ENCODE results near the gene TNS3.
"Not testable (repeated sequence)": the region's sequence is repeated elsewhere in the genome, so short reads cannot be mapped to it uniquely, and the experiment has no call there.

The TNS3 gene

DNA sequence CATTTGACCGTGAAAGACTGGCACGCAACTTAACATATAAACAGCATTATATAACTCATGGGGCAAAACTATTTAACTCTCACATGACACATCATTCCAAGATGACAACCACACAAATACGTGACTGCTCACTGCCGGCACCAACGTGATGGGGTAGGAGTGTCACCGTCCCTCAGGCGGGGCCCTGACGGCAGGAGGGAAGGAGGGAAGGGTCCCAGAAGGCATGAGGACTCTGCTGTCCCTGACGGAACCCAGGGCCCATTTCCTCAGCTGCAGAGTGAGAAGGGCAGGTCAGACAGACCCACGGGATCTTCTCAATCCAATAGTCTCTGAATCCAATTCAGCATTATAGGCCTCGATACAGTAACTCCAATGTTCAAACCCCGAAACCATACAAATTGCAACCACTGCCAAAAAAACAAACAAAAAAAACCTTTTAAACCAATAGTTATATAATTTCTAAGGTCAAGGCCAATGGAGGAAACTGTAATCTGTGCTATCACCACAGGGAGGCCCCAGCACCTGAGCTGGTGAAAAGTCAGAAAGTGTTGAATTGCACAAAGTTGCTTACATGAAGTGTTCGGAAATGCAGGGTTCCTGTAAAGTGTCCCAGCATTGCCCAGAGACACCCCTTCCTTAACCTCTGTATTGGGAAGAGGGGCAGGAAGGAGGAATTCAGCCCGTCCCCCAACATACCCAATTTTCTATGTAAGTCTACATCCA lies 137.4 kb downstream of the TNS3 start:
- DNase-seq, result no peak

- no peak for DNase-seq
These were observed 138.9 kb downstream of the TNS3 start for GRCh38 chr7:47443049-47443448.

GRCh38 chr7:47442605-47442865 lies 139.4 kb downstream of the TNS3 start:
- DNase-seq, result no peak

- no peak for DNase-seq
These were observed 139.9 kb downstream of the TNS3 start for GRCh38 chr7:47441796-47442604.

- DNase-seq, result not testable (repeated sequence)
These were observed 140.9 kb downstream of the TNS3 start for GRCh38 chr7:47441048-47441447.

DNA sequence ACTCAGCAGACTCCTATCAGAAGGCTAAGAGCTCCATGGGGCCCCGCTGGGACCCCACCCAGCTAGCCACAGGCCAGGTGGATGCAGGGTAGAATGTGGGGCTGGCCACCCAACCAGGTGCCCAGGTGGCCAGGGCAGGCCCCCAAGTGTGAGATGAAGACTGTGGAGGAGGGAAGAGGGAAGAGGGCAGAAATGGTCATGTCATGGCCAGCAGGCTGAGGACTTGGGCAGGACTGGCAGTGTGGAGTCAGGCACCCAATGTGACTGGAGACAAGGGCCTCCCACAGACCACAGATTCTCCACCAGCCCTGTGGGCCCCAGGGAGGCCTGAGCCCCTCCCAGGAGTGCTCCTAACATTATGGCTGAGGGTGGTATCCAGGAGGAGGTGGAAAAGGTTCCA lies 141.6 kb downstream of the TNS3 start:
- no peak for DNase-seq

DNA sequence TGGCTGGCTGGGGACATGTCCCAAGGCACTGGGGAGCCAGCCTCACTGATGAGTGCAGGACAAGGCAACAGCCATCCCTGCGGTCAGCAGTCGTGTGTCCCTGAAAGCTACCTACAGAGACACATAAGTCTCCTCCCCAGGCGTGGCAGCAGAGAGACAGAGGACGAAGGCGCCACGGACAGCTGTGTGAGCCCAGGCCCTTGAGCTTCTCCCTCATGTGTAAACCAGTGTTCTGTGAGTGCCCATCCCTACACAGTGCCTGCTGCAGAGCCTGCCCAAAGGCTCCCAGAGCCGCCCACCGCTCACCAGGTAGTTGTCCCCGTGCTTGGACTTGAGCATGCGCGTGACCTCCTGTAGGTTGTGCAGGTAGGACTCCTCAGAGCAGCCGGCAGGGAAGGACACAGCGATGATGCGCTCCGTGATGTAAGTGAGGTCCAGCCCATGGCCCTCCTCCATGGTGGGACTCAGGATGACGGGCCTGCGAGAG lies 142.7 kb downstream of the TNS3 start:
- no peak for DNase-seq

DNA sequence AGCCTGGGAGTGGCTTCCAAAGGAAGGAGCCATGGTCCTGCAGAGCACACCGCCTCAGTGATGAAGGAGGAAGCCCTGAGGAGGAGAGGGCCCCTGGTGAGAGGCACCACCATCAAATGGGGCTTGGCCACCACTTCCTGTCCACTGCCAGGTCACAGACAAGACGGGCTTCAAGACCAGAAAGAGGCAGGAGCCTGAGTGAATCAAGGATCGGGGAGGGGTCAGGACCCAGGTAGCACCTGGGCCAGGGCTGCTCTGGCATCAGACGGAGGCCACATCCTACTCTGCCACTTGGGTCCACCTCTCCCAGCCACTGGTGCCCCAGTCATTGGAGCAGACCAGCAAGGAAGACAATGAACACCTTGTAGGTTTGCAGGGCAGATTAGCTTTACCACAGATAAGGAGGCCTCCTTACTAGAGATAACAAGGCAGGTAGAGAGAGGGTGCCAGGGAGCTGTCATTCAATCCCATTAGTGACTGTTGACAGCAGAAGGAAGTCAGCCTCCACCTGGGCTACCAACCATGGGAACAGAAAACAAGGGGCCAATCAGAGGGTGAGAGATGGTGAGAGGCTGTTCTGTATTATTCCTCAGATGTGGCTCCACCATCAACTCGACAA lies 143.4 kb downstream of the TNS3 start:
- DNase-seq, result no peak

DNA sequence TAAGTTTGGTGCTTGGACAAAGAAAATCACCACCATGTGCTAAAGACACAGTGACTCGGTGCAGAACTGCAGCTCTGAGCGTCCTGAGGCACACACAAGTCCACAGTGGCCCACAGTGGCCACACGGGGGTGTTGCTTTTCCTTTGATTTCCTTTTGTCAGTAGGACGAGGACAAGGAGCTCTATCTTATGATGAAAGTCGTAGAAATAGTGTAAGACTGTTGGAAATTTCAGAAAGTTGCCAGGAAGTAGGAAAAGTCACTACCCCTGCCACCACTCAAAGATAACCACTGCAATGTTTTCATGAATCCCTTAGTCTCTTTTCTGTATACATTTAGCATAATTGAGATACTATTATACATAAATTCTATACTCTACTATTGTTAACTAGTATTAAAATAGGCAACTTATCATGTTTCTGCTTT lies 146.0 kb downstream of the TNS3 start:
- peak; percentile 66 for DNase-seq

DNA sequence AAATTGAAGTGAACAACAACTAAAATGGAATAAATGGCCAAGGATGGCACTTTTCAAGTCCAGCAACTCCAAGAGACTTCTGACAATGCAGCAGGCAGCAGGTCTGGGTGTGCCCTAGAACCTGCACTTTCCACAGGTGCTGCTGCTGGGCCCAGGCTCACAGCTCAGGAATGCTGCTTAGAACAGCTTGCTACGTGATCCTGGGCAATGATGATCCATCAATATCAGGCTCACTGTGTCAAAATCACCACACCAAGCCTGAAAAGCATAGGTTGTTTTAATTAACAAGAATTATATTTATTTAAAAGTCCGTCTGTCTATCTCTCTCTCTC lies 148.4 kb downstream of the TNS3 start:
- DNase-seq, result no peak

GRCh38 chr7:47432671-47433563 lies 149.0 kb downstream of the TNS3 start:
- DNase-seq, result no peak

- DNase-seq, result no peak
These were observed 151.5 kb downstream of the TNS3 start for GRCh38 chr7:47430422-47430821.

DNA sequence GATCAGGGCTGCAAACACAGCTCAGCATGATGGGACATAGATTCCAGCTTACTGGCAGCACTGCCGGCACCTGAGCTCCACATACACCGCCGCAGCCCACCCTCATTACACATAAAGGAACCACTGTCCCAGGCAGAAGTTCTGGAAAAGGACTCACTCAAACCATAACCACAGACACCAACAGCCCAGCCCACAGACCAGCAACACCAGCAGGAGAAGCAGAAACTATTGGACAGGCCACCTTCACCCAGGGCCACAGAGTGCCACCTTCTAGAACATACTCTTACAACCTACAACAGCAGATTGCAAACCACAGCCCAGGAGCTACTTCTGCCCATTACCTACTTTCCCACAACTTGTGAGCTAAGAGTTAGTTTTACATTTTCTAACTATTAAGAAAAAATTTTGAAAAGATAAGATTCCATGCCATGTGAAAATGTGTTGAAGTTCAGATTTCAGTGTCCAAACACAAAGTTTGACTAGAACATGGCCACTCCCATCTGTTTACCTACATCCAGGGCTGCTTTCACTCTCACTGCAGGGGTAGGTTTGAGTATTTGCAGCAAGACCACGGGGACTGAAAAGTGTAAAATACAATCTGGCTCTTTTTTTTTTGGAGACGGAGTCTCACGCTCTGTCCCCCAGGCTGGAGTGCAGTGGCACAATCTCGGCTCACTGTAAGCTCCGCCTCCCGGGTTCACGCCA lies 153.0 kb downstream of the TNS3 start:
- DNase-seq, result no peak

- DNase-seq, result peak; percentile 72
These were observed 153.7 kb downstream of the TNS3 start for GRCh38 chr7:47428052-47428767.

GRCh38 chr7:47427051-47427643 lies 154.8 kb downstream of the TNS3 start:
- DNase-seq, result no peak

DNA sequence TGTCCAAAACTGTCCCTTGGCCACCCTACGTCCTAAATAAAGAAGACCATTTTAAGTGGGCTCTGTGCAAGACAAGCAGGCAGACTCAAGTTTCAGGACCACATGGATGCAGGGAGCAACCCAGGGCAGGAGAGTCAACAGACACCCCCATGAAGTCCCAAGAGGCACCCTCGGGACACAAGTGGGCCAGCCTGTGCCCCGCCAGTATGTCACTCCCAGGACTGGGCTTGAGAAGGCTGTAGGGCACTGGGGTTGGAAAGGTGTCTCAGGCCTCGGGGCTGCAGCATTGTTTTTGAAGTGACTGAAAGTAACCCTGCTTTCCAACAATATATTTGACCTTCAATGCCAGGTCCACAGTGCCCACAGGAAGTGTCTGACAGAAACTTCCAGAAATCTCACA lies 157.4 kb downstream of the TNS3 start:
- DNase-seq, result no peak

- DNase-seq, result no peak
These were observed 158.7 kb downstream of the TNS3 start for GRCh38 chr7:47423196-47423595.

- DNase-seq, result no peak
These were observed 159.3 kb downstream of the TNS3 start for GRCh38 chr7:47422611-47423010.

DNA sequence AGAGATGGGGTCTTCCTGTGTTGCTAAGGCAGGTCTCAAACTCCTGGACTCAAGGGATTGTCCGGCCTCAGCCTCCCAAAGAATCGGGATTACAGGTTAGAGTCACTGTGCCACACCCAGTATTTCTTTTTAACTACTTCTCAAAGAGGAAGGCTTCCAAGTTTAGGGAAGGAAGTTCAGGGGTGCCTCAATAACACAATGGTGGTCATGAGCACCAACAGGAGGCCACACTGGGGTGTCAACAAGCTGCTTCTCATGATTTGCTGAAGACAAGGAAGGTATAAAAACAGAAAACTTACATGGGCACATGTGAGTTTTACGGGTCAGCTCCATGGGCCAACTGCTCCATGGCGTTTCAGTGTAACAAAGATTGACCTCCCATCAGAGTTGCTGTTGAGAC lies 160.5 kb downstream of the TNS3 start:
- no peak for DNase-seq

- no peak for DNase-seq
These were observed 161.7 kb downstream of the TNS3 start for GRCh38 chr7:47420122-47420780.

DNA sequence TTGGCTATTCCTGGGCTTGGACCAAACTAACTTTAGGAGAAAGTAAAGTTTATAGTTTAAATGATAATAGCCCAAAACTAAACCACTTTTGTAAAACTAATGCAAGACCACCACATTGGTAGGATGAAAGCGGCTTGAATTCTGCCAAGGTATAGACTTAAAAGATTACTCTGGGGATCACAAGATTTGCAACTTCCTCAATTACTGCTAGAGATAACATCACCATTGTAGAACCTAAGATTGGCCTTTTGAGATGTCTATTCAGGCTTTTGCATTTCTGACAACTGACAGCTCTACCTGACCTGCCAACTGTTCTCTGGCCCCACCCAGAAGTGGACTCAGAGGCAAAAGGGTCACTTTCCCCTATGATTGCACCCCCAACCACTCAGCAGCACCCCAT lies 162.4 kb downstream of the TNS3 start:
- no peak for DNase-seq

All from NCI-H1092 treated with DMSO at 0.1 percent for 48 hours (cell line).